ENCODE data around the gene EEPD1.
"Not testable (repeated sequence)": the region's sequence is repeated elsewhere in the genome, so short reads cannot be mapped to it uniquely, and the experiment has no call there.

The EEPD1 gene

DNA sequence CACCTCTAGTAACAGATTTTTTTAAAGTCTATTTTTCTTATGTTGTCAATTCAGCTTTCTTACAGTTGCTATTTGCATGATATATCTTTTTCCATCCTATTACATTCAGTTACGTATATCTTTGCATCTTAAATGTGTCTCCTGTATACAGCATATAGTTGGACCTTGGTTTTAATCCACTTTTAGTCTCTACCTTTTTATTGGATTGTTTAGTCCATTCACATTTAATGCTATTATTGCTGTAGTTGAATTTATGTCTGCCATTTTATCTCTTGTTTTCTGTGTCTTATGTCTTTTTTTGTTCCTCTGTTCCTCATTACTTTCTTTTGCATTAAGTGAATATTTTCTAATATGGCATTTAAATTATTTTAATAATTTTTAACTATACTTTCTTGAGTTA is 100.6 kb downstream of the EEPD1 start:
- DNase-seq (ENCODE audit: low read depth in 2 of 2), result no peak

- DNase-seq (ENCODE audit: low read depth in 2 of 2), result not testable (repeated sequence)
These were observed 105.6 kb downstream of the EEPD1 start for GRCh38 chr7:36258510-36259259.

GRCh38 chr7:36260481-36260880 is 107.4 kb downstream of the EEPD1 start:
- DNase-seq (ENCODE audit: low read depth in 2 of 2), result no peak

DNA sequence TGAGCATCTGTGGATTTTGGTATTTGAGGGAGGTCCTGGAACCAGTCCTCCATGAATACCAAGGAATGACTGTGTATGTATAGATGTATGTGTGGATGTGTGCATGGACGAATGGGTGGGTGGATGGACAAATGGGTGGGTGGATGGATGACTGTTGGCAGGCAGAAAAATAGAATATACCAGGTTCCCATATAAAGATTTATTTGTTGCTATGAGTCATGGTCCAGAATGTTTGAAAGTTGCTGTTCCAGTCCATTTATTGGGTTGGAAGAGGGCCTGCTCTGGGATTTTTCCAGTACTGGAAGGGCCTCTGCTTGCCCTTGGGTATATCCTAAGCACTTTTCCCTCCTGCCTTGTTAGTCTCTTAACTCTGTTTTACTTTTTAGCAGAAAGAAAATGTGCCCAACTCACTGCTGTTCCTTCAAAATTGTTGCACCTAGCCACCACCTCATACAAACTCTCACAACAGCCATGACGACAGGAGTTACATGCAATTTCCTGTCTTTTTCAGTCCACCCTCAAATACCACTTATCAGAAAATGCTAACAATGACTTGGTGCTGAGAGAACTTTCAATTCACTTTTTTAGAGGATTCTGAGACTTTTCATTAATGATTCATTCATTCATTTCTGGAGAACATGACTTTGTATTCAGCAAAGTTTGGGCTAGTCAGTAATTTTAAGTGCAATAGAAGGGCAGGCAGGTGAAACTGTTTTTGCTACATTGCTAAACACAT is 108.1 kb downstream of the EEPD1 start:
- no peak for DNase-seq (ENCODE audit: low read depth in 2 of 2)

GRCh38 chr7:36262309-36263094 is 109.4 kb downstream of the EEPD1 start:
- DNase-seq (ENCODE audit: low read depth in 2 of 2), result no peak

- no peak for DNase-seq (ENCODE audit: low read depth in 2 of 2)
These were observed 110.0 kb downstream of the EEPD1 start for GRCh38 chr7:36263095-36263484.

DNA sequence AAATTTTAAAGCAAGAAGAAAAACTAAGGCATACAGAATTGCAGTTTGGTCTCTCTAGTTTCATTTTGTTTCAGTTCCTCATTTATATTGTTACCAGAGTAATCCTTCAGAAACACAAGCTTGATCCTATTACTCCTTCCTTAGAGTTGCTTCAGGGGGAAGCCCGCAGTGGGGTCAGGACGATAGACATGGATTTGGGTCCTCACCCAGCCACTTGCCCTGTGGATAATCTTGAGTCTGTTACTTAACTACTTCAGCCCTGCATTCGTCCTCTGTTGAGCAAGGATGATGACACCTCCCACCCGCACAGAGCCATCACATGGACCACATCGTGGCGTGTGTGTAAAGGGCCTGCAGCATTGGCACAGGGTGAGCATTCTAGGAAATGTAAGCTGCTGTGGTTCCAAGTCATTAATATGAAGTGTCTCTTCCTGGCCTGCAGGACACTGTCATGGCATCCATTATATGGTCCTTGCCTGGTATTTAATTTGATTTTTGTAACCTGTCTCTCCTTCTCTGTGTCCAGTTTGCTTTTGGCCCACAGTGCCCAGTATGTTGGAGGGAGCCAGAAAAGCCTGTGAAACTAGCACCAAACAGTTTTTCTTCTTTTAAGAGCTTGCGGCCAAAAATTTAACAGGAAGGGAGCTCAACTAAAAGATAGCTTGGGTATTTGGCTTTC is 111.2 kb downstream of the EEPD1 start:
- DNase-seq (ENCODE audit: low read depth in 2 of 2), result no peak

DNA sequence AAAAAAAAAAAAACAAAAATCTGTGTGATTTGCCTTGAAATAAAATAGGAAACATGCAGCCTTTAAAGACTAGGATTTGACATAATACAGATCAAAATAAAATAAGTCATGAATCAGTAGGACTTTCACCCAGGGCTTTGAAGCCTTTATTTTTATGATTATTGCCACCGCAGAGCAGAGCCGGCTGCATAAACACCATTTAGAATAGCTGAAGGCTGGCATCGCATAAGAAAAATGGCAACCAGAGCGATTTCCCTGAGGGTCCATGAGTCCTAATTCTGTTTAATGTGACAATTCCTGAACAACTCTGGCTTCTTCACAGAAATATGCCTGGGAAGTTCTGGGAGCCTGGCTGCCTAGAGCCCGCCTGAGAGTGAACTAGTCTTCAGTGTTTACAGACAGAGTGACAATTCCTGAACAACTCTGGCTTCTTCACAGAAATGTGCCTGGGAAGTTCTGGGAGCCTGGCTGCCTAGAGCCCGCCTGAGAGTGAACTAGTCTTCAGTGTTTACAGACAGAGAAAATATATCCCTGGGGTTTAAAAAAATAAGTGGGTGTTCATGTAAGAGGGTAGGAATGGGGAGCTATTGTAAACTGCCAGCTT is 112.0 kb downstream of the EEPD1 start:
- DNase-seq (ENCODE audit: low read depth in 2 of 2), result no peak

- DNase-seq (ENCODE audit: low read depth in 2 of 2), result no peak
These were observed 112.6 kb downstream of the EEPD1 start for GRCh38 chr7:36265680-36266079.

GRCh38 chr7:36266190-36266589 is 113.1 kb downstream of the EEPD1 start:
- no peak for DNase-seq (ENCODE audit: low read depth in 2 of 2)

DNA sequence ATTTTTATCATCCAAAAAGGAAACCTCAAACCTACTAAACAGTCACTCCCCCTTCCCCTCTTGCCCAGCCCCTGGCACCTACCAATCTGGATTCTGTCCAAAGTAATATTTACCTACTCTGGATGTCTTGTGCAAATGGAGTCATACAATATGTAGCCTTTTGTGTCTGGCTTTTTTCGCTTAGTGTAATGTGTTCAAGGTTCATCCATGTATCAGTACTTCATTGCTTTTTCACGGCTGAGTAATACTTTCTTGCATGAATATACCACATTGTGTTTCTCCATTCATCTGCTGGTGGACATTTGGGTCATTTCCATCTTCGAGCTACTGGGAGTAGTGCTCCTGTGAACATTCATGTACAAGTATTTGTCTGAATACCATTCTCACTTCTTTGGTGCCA is 113.6 kb downstream of the EEPD1 start:
- no peak for DNase-seq (ENCODE audit: low read depth in 2 of 2)

GRCh38 chr7:36272211-36272566 is 119.1 kb downstream of the EEPD1 start:
- no peak for DNase-seq (ENCODE audit: low read depth in 2 of 2)

GRCh38 chr7:36272567-36273269 is 119.7 kb downstream of the EEPD1 start:
- no peak for DNase-seq (ENCODE audit: low read depth in 2 of 2)

DNA sequence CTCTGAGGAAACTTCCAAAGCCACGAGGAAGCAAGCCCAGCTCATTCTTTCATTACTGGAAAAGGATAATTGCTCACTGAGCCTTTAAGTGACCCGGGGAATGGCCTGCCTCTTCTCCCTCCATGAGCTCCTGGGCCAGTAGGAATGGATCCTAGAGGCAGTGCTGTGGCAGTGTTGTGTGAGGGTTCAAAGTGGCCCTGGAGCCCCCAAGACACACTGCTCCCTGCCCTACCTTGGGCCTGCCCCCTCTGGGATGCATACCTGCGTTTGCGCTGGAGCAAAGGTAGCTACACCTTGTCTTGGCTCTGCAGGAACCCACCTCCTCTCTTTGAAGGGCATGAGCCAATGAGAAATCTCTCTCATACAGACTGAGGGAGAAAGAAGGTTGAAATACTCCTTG is 120.8 kb downstream of the EEPD1 start:
- DNase-seq (ENCODE audit: low read depth in 2 of 2), result no peak

DNA sequence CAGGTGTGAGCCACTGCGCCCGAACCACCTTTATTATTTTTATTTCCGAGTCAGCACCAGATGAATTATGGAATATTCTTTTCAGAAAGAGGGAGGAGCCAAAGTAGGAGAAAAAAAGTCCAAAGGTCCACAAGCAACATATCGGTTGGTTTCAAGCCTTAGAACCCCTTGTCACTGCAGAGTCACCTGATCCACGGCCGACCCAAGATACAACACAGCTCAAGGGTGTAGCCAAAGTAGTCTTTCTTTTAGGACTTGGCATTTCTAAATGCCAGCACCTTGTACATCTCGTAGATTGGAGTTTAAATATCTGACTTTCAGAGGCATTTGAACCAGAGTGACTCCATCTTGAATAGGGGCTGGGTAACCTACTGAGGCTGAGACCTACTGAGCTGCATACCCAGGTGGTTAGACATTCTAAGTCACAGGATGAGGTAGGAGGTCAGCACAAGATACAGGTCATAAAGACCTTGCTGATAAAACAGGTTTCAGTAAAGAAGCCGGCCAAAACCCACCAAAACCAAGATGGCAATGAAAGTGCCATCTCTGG is 122.8 kb downstream of the EEPD1 start:
- DNase-seq (ENCODE audit: low read depth in 2 of 2), result no peak

DNA sequence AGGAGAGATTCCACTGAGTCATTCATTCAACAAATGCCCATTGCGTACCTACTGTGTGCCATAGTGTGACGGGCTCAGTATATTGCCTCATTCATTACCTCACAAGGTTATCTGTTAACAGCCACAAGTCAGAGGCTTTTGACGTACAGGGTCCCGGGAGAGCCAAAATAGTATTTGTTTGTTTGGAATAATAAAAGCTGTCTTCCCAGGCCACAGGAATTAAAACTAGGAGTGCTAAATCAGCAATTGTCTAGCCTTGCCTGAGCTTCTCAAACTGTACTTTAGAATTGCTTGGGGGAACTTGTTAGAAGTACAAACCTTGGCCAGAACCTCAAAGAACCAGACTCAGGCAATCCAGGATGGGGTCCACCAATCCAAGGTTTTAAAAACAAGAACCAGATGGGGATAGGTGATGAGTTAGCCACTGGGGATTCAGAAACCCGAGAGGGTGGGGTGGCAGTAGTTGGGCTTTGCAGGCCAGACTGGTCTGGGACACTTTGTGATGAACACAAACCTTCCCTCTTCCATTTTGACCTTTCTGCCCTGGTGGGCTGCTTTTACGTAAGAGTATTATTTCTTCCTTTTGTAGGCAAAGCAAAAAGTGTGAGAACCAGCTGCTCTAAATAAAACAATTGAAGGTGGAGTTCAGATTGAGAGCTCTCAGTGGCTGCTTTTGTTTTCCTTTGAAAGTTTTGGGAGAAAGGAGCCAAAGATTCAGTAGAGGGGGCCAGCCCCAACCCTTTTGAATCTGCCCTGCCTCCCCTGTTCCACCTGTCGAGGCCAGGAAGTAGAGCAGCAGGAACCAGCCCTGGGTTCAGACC is 123.6 kb downstream of the EEPD1 start:
- no peak for DNase-seq (ENCODE audit: low read depth in 2 of 2)

DNA sequence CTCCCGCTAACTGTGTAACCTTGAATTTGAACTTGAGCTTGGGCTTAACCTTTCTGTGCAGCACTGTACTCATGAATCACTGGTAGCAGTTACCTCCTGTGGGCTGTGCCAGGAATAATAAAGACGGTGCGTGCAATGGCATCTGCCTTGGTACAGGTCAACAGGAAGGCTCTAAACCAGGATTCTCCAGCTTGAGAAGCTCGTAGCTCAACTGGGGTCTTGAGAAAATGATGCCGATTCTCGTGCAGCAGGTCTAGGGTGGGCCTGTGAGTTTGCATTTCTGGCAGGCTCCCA is 124.1 kb downstream of the EEPD1 start:
- DNase-seq (ENCODE audit: low read depth in 2 of 2), result no peak

DNA sequence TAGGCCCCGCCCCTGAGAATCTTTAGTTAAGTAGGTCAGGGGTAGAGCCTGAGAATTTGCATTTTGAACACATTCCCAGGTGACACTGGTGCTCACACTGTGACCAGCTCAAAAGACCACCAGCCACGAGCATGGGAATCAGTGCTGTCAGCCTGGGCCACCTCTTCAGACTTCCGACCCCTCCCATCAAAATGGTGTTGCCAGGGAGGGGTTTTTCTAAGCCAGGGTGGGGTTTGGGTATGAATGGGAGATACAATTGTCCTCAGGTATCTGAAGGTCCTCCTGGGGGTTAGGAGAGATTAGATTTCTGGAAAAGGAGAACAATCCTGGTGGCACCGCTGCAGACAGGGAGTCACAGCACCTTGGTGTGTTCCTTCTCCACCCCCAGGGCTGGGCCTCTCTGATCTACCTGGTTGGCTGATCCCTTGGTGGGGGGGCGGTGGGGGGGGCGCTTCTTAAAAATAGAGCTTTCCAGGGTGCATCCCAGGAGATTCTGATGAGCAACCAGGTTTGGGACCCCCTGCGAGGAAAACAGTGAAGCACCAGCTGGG is 125.1 kb downstream of the EEPD1 start:
- no peak for DNase-seq (ENCODE audit: low read depth in 2 of 2)

DNA sequence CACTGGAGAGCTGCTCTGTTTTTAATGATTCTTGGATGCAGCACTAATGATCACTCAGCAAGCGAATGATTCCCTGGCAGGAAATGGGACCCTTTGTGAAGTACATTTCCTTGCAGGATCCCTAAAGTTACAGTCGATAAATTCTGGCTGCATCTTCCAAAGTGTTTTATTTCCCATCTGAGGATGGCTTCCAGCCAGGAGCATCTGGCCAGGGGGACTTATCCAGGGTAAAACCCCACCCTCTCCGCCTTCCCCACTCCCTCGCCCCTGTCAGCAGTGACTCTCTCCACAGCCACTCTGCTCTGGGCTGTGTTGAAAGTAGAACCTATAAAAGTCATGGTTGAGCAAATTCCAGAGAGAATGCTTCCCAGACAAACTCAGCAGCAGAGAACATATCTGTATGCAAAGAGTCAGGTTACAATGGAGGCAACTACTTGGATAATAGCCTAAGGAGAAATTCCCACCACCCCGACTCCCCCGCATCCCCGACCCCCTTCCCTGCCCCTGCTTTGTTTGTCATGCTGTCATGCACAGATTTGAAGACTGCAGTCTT is 125.6 kb downstream of the EEPD1 start:
- DNase-seq (ENCODE audit: low read depth in 2 of 2), result no peak

Measured in stimulated activated CD8-positive, alpha-beta memory T cell treated with anti-CD3 and anti-CD28 coated beads, Interleukin-2, amount 100 ng/mL, for 48 hours (primary cell).